ENCODE measurements around the gene RABEPK. TPM values are rescaled to one million over a fixed set of nuclear protein-coding genes. Genes with fewer than 3 reads are reported as not detected.

Gene RABEPK
- total and polyA plus RNA-seq, 10 of the 15 experiments (the other 5 are each of a cell fraction or from before 2014, with no cell fraction given), result 26.9 to 59.8 (median 39.4) TPM

GRCh38 chr9:125261501-125262293 lies 61.4 kb downstream of the RABEPK start, which contains the start of gene GAPVD1 (continued):
- TF ChIP-seq SPI1 (IDR thresholded peaks at IDR 0.05; ENCODE audit: borderline replicate concordance, insufficient read depth, low read depth, low read length), result peak; percentile 69; the same call in 1 of the 2 replicates
- TF ChIP-seq RAD51 (IDR thresholded peaks at IDR 0.05), result peak; percentile 73
- TF ChIP-seq NBN (IDR thresholded peaks at IDR 0.05), result peak; percentile 22; the same call in 1 of the 2 replicates
- peak; percentile 69 for TF ChIP-seq SREBF1 (IDR thresholded peaks at IDR 0.05; ENCODE audit: low read length)
- no peak for TF ChIP-seq BMI1 (IDR thresholded peaks at IDR 0.05; ENCODE audit: borderline replicate concordance)
- TF ChIP-seq POU2F2 (IDR thresholded peaks at IDR 0.05; ENCODE audit: borderline replicate concordance, low read depth, low read length), result peak; percentile 71; the same call in 1 of the 3 replicates
- TF ChIP-seq, protein P1, sequence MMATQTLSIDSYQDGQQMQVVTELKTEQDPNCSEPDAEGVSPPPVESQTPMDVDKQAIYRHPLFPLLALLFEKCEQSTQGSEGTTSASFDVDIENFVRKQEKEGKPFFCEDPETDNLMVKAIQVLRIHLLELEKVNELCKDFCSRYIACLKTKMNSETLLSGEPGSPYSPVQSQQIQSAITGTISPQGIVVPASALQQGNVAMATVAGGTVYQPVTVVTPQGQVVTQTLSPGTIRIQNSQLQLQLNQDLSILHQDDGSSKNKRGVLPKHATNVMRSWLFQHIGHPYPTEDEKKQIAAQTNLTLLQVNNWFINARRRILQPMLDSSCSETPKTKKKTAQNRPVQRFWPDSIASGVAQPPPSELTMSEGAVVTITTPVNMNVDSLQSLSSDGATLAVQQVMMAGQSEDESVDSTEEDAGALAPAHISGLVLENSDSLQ (IDR thresholded peaks at IDR 0.05), result no peak
- TF ChIP-seq RCOR1 (conservative IDR thresholded peaks at IDR 0.05; ENCODE audit: low read depth, low read length), result no peak
- TF ChIP-seq JUNB (IDR thresholded peaks at IDR 0.05), result no peak
- TF ChIP-seq YBX1 (IDR thresholded peaks at IDR 0.05), result no peak
- no peak for TF ChIP-seq NR2C2 (IDR thresholded peaks at IDR 0.05; ENCODE audit: borderline replicate concordance, control insufficient read depth, insufficient read length, low read depth)
- TF ChIP-seq NR2C1 (IDR thresholded peaks at IDR 0.05), result peak; percentile 65
- TF ChIP-seq, protein P2, sequence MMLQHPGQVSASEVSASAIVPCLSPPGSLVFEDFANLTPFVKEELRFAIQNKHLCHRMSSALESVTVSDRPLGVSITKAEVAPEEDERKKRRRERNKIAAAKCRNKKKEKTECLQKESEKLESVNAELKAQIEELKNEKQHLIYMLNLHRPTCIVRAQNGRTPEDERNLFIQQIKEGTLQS (IDR thresholded peaks at IDR 0.05; ENCODE audit: borderline replicate concordance, extremely low read depth, low read depth, low read length), result peak; percentile 74; the same call in 1 of the 2 replicates
- no peak for TF ChIP-seq ZBTB11 (CRISPR knock-in tag; IDR thresholded peaks at IDR 0.05)
- TF ChIP-seq, protein P3, sequence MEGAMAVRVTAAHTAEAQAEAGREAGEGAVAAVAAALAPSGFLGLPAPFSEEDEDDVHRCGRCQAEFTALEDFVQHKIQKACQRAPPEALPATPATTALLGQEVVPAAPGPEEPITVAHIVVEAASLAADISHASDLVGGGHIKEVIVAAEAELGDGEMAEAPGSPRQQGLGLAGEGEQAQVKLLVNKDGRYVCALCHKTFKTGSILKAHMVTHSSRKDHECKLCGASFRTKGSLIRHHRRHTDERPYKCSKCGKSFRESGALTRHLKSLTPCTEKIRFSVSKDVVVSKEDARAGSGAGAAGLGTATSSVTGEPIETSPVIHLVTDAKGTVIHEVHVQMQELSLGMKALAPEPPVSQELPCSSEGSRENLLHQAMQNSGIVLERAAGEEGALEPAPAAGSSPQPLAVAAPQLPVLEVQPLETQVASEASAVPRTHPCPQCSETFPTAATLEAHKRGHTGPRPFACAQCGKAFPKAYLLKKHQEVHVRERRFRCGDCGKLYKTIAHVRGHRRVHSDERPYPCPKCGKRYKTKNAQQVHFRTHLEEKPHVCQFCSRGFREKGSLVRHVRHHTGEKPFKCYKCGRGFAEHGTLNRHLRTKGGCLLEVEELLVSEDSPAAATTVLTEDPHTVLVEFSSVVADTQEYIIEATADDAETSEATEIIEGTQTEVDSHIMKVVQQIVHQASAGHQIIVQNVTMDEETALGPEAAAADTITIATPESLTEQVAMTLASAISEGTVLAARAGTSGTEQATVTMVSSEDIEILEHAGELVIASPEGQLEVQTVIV (IDR thresholded peaks at IDR 0.05; ENCODE audit: borderline replicate concordance, partially characterized antibody), result peak; percentile 75
- TF ChIP-seq ZBTB33 (IDR thresholded peaks at IDR 0.05), result no peak
- peak; percentile 3 to 75; a peak in 2 of 4 replicates for TF ChIP-seq BHLHE40 (IDR thresholded peaks at IDR 0.05; ENCODE audit: borderline replicate concordance in 1 of 2, low read depth in 2 of 2, low read length in 1 of 2)
- TF ChIP-seq HSF1 (IDR thresholded peaks at IDR 0.05; ENCODE audit: low read depth, low read length), result no peak
